PC-3 (cell line): ENCODE results near the gene SLC6A1. TPM values are rescaled to one million over a fixed set of nuclear protein-coding genes. Genes with fewer than 3 reads are reported as not detected.

ENCODE experiments used
- ATAC-seq: fragments of 200-7000 bp; cut with Tn5 transposase; 2 replicates; pipeline ENCODE4 v1.9.1; 2020; ENCODE audit warnings: mild to moderate bottlenecking, moderate library complexity
- BruUV-seq: library from RNA; stranded (reverse); fragments of 400-500 nt; replicated peaks from 2 replicates; lab custom pipeline; 2021; lab: Mats Ljungman, UMichigan
- CTCF ChIA-PET: fragments of 300-600 bp; sonication (Branson Sonifier 250); formaldehyde crosslinking; loops from one replicate; lab custom pipeline; 2022; ENCODE audit warnings: antibody characterized with exemption; lab: Charles Lee
- POLR2A ChIA-PET: fragments of 300-600 bp; sonication (Branson Sonifier 250); formaldehyde crosslinking; loops from one replicate; lab custom pipeline; 2022; ENCODE audit warnings: antibody characterized with exemption; ENCODE audit not compliant: unreplicated experiment; lab: Charles Lee
- DNase-seq: peaks from one replicate; pipeline ENCODE4 v3.0.0-alpha.2; 2015
- H2AFZ ChIP-seq: fragments of 300-600 bp; sonication (generic); 2 replicates; pipeline ENCODE4 v1.6.0; 2016; ENCODE audit warnings: antibody characterized with exemption, low read length
- H3F3A ChIP-seq: fragments of 300-600 bp; sonication (generic); one replicate; pipeline ENCODE4 v1.6.0; 2017; ENCODE audit warnings: antibody characterized with exemption, low read length, control low read depth, mild to moderate bottlenecking; ENCODE audit not compliant: unreplicated experiment
- H3K27ac ChIP-seq: fragments of 300-600 bp; sonication (generic); 2 replicates; pipeline ENCODE4 v1.5.1; 2016; ENCODE audit warnings: mild to moderate bottlenecking, low read length
- H3K27me3 ChIP-seq: fragments of 300-600 bp; sonication (generic); 2 replicates; pipeline ENCODE4 v1.6.1; 2016; ENCODE audit warnings: low read length, mixed read lengths
- H3K36me3 ChIP-seq: fragments of 300-600 bp; sonication (generic); 2 replicates; pipeline ENCODE4 v1.6.1; 2016; ENCODE audit warnings: low read depth, mixed run types, low read length, mixed read lengths
- H3K4me1 ChIP-seq: fragments of 300-600 bp; sonication (generic); 2 replicates; pipeline ENCODE4 v1.5.1; 2016; ENCODE audit warnings: low read length; ENCODE audit not compliant: insufficient read depth
- H3K4me2 ChIP-seq: fragments of 300-600 bp; sonication (generic); 2 replicates; pipeline ENCODE4 v1.6.0; 2016; ENCODE audit warnings: low read length
- H3K4me3 ChIP-seq: fragments of 300-600 bp; sonication (generic); 2 replicates; pipeline ENCODE4 v1.5.1; 2016; ENCODE audit warnings: mild to moderate bottlenecking, low read length, mixed read lengths
- H3K79me2 ChIP-seq: fragments of 300-600 bp; sonication (generic); 2 replicates; pipeline ENCODE4 v1.6.1; 2017; ENCODE audit warnings: low read length, mixed read lengths
- H3K9ac ChIP-seq: fragments of 300-600 bp; sonication (generic); 2 replicates; pipeline ENCODE4 v1.6.0; 2016; ENCODE audit warnings: mild to moderate bottlenecking, low read length
- H3K9me2 ChIP-seq: fragments of 300-600 bp; sonication (generic); replicated peaks from 2 replicates; pipeline ENCODE4 v1.6.1; 2016; ENCODE audit warnings: mixed run types, low read length, mixed read lengths
- H3K9me3 ChIP-seq: fragments of 300-600 bp; sonication (generic); 2 replicates; pipeline ENCODE4 v1.6.1; 2016; ENCODE audit warnings: low read length, mixed read lengths
- H4K20me1 ChIP-seq: fragments of 300-600 bp; sonication (generic); 2 replicates; pipeline ENCODE4 v1.6.1; 2016; ENCODE audit warnings: low read length, mixed read lengths
- EZH2 ChIP-seq: fragments of 300-600 bp; sonication (generic); IDR thresholded peaks from one replicate; pipeline ENCODE4 v1.6.1; 2017; ENCODE audit warnings: antibody characterized with exemption, mild to moderate bottlenecking, low read length; ENCODE audit not compliant: unreplicated experiment
- EZH2phosphoT487 ChIP-seq: fragments of 300-600 bp; sonication (generic); IDR thresholded peaks from 2 replicates; pipeline ENCODE4 v1.6.1; 2018; ENCODE audit warnings: mild to moderate bottlenecking, antibody characterized with exemption, low read length, borderline replicate concordance
- intact Hi-C: fragments of 100-400 bp; cut with micrococcal nuclease; formaldehyde crosslinking; loops from 2 replicates; pipeline ENCODE4 v1.9.0; 2023
- total RNA-seq: library from RNA; depleted of rRNA; stranded (reverse); fragments of >200 nt; gene quantifications from 2 replicates; pipeline ENCODE4 v1.2.3, GENCODE V29; 2014; rRNA removed
- TF ChIP-seq, protein P1 (sequence below): fragments of 300-600 bp; sonication (generic); conservative IDR thresholded peaks from 2 replicates; pipeline ENCODE4 v1.5.1; 2017; ENCODE audit warnings: antibody characterized with exemption, low read depth, mild to moderate bottlenecking, low read length

SLC6A1 gene
- total RNA-seq, 1 experiment from 2014 or later, result not detected

GRCh38 chr3:11086856-11087255, 94.3 kb downstream of the SLC6A1 start:
- Histone ChIP-seq H3K9me2 (no peaks in the 10 kb centered on the region), H3K36me3 (no peaks in the 10 kb centered on the region), H3K27me3 (no peaks in the 10 kb centered on the region), H3K79me2 (no peaks in the 10 kb centered on the region), H3K9me3 (no peaks in the 10 kb centered on the region), H2AFZ (no peak overlapping the region), H3K4me2 (no peak overlapping the region), H4K20me1 (no peaks in the 10 kb centered on the region), H3K4me1 (peaks cover 23% of the 10 kb centered on the region), H3K27ac (no peak overlapping the region), H3K9ac (no peak overlapping the region), H3F3A (no peaks in the 10 kb centered on the region), H3K4me3 (no peak overlapping the region)
- no TSS peak for BruUV-seq
- no peak for TF ChIP-seq EZH2
- no peak for TF ChIP-seq EZH2phosphoT487
- TF ChIP-seq, protein P1, sequence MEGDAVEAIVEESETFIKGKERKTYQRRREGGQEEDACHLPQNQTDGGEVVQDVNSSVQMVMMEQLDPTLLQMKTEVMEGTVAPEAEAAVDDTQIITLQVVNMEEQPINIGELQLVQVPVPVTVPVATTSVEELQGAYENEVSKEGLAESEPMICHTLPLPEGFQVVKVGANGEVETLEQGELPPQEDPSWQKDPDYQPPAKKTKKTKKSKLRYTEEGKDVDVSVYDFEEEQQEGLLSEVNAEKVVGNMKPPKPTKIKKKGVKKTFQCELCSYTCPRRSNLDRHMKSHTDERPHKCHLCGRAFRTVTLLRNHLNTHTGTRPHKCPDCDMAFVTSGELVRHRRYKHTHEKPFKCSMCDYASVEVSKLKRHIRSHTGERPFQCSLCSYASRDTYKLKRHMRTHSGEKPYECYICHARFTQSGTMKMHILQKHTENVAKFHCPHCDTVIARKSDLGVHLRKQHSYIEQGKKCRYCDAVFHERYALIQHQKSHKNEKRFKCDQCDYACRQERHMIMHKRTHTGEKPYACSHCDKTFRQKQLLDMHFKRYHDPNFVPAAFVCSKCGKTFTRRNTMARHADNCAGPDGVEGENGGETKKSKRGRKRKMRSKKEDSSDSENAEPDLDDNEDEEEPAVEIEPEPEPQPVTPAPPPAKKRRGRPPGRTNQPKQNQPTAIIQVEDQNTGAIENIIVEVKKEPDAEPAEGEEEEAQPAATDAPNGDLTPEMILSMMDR, result no peak
- intact Hi-C loops, result no loop called here
- POLR2A ChIA-PET, result no interaction called here
- DNase-seq, result no peak
- CTCF ChIA-PET, result no interaction called here
- ATAC-seq, result no peak

DNA sequence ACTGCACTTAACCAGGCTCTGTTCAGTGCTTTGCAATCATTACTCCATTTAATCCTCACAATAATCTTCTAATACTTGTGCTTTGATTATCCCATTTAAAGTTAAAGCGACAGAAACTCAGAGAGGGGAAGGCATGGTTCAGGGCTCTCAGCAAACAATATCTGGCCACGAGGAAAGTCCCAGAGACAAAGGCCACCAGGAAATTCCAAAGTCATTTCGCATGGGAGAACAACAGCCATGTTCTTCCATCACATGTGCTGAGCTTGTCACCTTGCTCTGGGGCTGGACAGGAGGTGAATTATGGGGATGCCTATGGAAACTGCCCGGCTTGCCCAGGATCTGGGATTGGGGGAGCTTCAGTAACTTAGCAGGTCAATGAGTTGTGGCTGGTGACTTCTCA, 95.5 kb downstream of the SLC6A1 start:
- no peak overlapping the region for H2AFZ ChIP-seq
- ChIA-PET POLR2A (no interaction called here), CTCF (no interaction called here)
- TF ChIP-seq EZH2phosphoT487 (no peak), EZH2 (no peak)
- TF ChIP-seq, protein P1, result no peak
- H3K36me3 ChIP-seq, result no peaks in the 10 kb centered on the region
- no peaks in the 10 kb centered on the region for H3K79me2 ChIP-seq
- H4K20me1 ChIP-seq, result no peaks in the 10 kb centered on the region
- DNase-seq (no peak), ATAC-seq (no peak)
- intact Hi-C loops, result no loop called here
- H3K9me2 ChIP-seq, result no peaks in the 10 kb centered on the region
- BruUV-seq, result no TSS peak
- no peak overlapping the region for H3K27ac ChIP-seq
- H3K4me3 ChIP-seq, result no peak overlapping the region
- H3F3A ChIP-seq, result no peaks in the 10 kb centered on the region
- H3K9ac ChIP-seq, result no peak overlapping the region
- H3K9me3 ChIP-seq, result no peaks in the 10 kb centered on the region
- H3K4me1 ChIP-seq, result peaks cover 23% of the 10 kb centered on the region
- no peak overlapping the region for H3K4me2 ChIP-seq
- no peaks in the 10 kb centered on the region for H3K27me3 ChIP-seq

DNA sequence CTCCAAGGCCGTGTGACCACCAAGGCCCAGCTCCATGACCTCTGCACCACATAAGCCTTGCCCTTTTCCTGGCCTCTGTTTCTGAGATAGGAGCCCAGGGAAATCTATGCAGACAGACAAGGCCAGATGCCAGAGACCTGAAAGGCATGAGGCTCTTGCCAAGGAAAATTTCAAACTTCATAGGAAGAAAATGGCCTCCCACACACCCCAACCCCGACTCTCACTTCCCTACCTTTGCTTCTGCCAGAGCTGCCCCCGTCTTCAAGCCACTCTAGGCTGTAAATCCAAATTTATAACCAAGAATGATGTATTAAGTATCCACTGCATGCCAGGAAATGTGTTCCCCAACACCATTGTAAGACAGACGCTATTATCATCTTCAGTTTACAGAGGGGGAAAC, 96.3 kb downstream of the SLC6A1 start:
- no peaks in the 10 kb centered on the region for H3F3A ChIP-seq
- H3K36me3 ChIP-seq, result no peaks in the 10 kb centered on the region
- H4K20me1 ChIP-seq, result no peaks in the 10 kb centered on the region
- H3K9me2 ChIP-seq, result no peaks in the 10 kb centered on the region
- TF ChIP-seq EZH2phosphoT487, result no peak
- TF ChIP-seq, protein P1, result no peak
- no peak for TF ChIP-seq EZH2
- no peak overlapping the region for H2AFZ ChIP-seq
- ATAC-seq (no peak), DNase-seq (no peak)
- H3K79me2 ChIP-seq, result no peaks in the 10 kb centered on the region
- no TSS peak for BruUV-seq
- no peaks in the 10 kb centered on the region for H3K9me3 ChIP-seq
- intact Hi-C loops, result no loop called here
- peaks cover 22% of the 10 kb centered on the region for H3K4me1 ChIP-seq
- ChIA-PET CTCF (no interaction called here), POLR2A (no interaction called here)
- no peak overlapping the region for H3K27ac ChIP-seq
- no peak overlapping the region for H3K4me2 ChIP-seq
- no peak overlapping the region for H3K4me3 ChIP-seq
- H3K27me3 ChIP-seq, result no peaks in the 10 kb centered on the region
- no peak overlapping the region for H3K9ac ChIP-seq

Other genes with a start within 250 kb of the SLC6A1 start
- 34.0 and 37.1 TPM in 2 replicates for gene SLC6A11, start 176.5 kb upstream of the SLC6A1 start, total RNA-seq
- 5.9 and 7.5 TPM in 2 replicates for gene HRH1, start 161.7 kb downstream of the SLC6A1 start, total RNA-seq